ENCODE measurements around the gene CCDC192.
"Not testable (repeated sequence)": the region's sequence is repeated elsewhere in the genome, so short reads cannot be mapped to it uniquely, and the experiment has no call there.

Gene CCDC192, protein sequence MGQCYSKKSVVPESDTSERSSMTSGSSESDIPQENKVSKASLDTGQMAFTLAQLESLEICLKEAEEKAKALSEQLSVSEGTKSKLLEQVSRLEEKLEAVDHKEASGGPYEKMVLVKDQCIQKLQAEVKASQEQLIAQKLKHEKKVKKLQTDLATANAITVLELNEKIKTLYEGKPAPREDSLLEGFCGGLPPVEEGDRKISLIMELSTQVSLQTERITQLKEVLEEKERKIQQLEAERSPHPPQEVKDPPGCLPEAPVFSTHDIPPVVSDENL

DNA sequence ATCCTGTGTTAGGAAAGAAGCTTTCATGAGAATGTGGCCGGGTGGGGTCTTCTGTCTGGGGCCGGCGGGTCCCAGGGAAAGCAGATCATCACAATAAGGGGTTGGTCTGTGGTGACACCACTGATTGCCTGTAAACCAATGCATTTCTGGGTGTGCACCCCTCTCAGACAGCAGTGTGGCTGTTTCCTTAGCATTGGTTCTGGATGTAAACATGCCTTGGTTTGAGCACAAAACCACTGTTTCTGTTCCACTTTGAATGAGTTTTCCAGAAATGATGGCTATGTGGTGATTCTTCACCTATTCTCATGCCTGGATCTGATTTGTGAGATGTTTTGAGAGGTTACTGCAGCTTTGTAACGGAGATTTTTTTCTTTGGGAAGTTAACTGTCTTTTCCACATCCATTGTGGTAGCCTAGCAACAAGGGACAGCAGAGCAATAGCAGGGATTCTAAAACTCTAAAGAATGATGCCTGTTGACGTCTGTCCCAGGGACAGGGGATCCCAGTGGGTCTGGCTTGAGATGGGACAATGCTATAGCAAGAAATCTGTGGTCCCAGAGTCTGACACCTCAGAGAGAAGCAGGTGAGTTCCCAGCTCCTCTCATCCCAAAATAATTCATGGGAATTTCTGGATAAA, at the start of gene CCDC192:
Gene CCDC192, plus strand, starts transcription at position 466 of the 636 bp plus-strand sequence. Its CDS starts 55 bp downstream, at position 521.
- no peak within 1 kb of the TSS for H3K4me3 ChIP-seq (ENCODE audit: low read length)
- no peaks in the 10 kb centered on the region for H3K27me3 ChIP-seq (replicated peaks; ENCODE audit: control insufficient read depth, insufficient read depth, low read length)
- no peak for DNase-seq (ENCODE audit: low read depth)
- H3K9me3 ChIP-seq (ENCODE audit: control insufficient read depth, low read length) = no peaks in the 10 kb centered on the region
- no peak within 1 kb of the TSS for H3K9ac ChIP-seq (ENCODE audit: low read length)
- H3K36me3 ChIP-seq (ENCODE audit: control insufficient read depth, insufficient read depth, low read length, severe bottlenecking) = no peaks in the 10 kb centered on the region
- peaks cover 40% of the 10 kb centered on the region for H3K4me1 ChIP-seq (ENCODE audit: control insufficient read depth, insufficient read depth, low read length)

DNA sequence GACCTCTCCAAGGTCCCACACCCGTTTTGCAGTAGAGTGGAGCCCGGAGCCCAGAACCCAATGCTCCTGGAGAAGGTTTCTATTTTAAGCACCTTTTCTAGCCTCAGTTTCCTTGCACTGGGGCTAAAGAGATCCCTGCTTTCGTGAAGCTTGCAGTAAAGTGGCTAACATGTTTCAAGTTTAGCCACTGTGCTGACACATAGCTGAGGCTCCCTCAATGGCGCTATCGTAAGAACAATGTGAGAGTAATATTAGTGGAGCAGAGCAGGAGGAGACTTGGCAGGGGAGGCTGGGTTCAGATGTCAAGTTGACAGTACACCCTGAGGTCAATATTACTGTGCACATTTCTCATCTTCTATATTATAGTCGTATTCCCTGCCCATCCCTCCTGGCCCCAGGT, 46.4 kb upstream of the CCDC192 start:
- H3K36me3 ChIP-seq (ENCODE audit: control insufficient read depth, insufficient read depth, low read length, severe bottlenecking) = no peaks in the 10 kb centered on the region
- H3K4me1 ChIP-seq (ENCODE audit: control insufficient read depth, insufficient read depth, low read length) = no peaks in the 10 kb centered on the region
- no peak overlapping the region for H3K9ac ChIP-seq (ENCODE audit: low read length)
- H3K9me3 ChIP-seq (ENCODE audit: control insufficient read depth, low read length) = no peaks in the 10 kb centered on the region
- H3K27me3 ChIP-seq (replicated peaks; ENCODE audit: control insufficient read depth, insufficient read depth, low read length) = peaks cover 2% of the 10 kb centered on the region
- no peak overlapping the region for H3K4me3 ChIP-seq (ENCODE audit: low read length)
- no peak for DNase-seq (ENCODE audit: low read depth)

DNA sequence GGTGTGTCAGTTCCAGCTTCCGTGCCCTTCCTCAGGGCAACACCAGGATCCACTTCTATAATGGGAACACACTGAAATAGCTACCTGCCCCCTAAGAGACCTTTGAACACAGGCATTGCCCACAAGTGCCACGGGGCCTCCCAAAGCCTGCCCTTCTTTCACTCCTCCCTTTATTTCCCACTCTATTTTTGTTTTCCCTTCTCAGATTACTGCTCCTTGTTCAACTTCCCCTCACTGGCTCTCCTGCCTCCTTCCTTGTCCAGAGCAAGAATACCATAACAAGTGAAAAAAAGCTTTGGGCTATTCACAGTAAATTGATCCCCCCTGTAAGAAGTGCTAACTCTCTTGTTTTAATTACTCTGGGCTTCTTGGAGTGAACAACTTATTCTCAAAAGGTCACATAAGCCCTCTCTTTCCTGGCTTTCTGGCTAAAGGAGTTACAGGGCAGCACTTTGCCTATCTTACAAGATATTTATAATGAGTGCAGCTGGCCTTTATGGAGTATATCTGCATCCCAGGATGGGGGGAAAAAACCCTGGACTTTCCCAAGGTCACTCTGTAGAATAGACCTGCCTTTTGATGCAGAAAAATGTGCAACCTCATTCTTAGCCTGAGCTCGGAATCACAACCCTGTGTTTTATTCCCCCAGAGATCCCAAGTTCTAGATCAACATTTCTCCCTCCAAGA, 43.0 kb upstream of the CCDC192 start:
- peak; percentile 41 for DNase-seq (ENCODE audit: low read depth)
- Histone ChIP-seq H3K9me3 (ENCODE audit: control insufficient read depth, low read length) (no peaks in the 10 kb centered on the region), H3K27me3 (replicated peaks; ENCODE audit: control insufficient read depth, insufficient read depth, low read length) (no peaks in the 10 kb centered on the region), H3K4me3 (ENCODE audit: low read length) (no peak overlapping the region), H3K9ac (ENCODE audit: low read length) (no peak overlapping the region), H3K36me3 (ENCODE audit: control insufficient read depth, insufficient read depth, low read length, severe bottlenecking) (no peaks in the 10 kb centered on the region), H3K4me1 (ENCODE audit: control insufficient read depth, insufficient read depth, low read length) (peaks cover 7% of the 10 kb centered on the region)

DNA sequence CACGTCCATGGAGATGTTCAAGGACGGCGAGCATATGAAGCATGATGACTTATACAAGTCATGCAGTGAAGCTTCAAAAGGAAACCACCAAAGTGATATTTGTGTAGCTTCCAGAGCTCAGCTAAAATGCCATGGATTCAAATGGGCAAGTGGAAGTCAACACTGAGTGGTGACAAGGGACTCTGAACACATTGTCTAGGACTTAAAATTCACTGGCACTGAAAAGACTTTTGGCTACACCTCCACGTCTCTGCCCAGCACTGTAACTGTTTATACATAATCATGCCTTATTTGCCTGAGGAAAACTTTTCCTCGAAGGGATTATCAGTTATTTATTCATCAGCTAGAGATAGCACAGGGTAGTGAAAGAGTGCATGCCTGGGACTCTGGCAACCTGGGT, 39.1 kb upstream of the CCDC192 start:
- no peaks in the 10 kb centered on the region for H3K36me3 ChIP-seq (ENCODE audit: control insufficient read depth, insufficient read depth, low read length, severe bottlenecking)
- H3K27me3 ChIP-seq (replicated peaks; ENCODE audit: control insufficient read depth, insufficient read depth, low read length) = no peaks in the 10 kb centered on the region
- DNase-seq (ENCODE audit: low read depth) = no peak
- no peaks in the 10 kb centered on the region for H3K9me3 ChIP-seq (ENCODE audit: control insufficient read depth, low read length)
- H3K4me1 ChIP-seq (ENCODE audit: control insufficient read depth, insufficient read depth, low read length) = peaks cover 22% of the 10 kb centered on the region
- H3K9ac ChIP-seq (ENCODE audit: low read length) = no peak overlapping the region
- no peak overlapping the region for H3K4me3 ChIP-seq (ENCODE audit: low read length)

DNA sequence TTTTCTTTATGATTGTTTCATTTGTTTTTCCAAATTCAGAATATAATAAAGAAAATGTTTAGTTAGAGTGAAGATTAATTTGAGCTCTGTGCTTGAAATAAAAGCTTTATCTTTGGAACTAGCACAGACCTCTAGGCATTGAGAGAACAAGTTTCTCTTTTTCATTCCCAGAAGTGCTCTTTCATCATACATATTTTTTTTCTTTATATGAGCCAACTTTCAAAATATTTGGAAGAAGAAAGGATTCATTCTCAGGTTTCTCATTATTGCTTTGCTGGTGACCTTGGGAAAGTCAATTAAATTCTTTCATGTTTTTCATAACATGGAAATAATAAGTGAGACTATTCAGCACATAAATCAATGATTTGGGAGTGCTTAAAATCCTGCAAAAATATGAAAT, 37.5 kb upstream of the CCDC192 start:
- no peaks in the 10 kb centered on the region for H3K9me3 ChIP-seq (ENCODE audit: control insufficient read depth, low read length)
- peaks cover 22% of the 10 kb centered on the region for H3K4me1 ChIP-seq (ENCODE audit: control insufficient read depth, insufficient read depth, low read length)
- H3K27me3 ChIP-seq (replicated peaks; ENCODE audit: control insufficient read depth, insufficient read depth, low read length) = no peaks in the 10 kb centered on the region
- H3K4me3 ChIP-seq (ENCODE audit: low read length) = peak overlapping the region; percentile 31
- H3K9ac ChIP-seq (ENCODE audit: low read length) = peak overlapping the region; percentile 57
- peak; percentile 80 for DNase-seq (ENCODE audit: low read depth)
- no peaks in the 10 kb centered on the region for H3K36me3 ChIP-seq (ENCODE audit: control insufficient read depth, insufficient read depth, low read length, severe bottlenecking)

DNA sequence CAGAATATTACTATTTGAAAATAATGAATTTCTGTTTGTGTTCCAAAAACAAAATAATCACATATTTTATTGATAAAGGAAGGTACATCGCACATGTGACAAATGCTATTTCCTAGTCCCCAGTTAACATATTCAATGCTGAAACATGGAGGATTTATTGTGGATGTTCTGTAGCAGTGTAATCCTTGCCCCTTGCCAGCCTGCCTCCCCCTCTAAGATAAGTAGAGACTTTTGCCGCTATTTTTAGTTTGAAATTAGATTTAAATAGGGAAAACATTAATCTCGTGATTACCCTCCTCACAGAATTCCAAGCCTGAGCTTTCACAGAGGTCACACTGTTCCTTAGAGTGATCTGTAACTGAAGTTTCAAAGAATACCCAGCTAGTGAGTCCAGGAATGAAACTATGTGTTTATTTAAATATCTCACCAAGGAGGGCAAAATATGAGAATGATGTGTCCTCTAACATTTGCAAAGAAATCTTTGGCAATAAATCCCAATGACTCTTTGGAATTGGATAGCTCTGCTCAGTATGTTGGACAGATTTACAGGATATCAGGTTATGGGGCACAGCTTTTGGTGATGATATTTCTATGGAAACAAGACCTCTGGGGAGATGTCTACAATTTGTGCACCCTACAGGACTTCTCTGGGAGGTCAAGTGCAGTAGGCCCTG, 37.0 kb upstream of the CCDC192 start:
- Histone ChIP-seq H3K9me3 (ENCODE audit: control insufficient read depth, low read length) (no peaks in the 10 kb centered on the region), H3K36me3 (ENCODE audit: control insufficient read depth, insufficient read depth, low read length, severe bottlenecking) (no peaks in the 10 kb centered on the region), H3K4me1 (ENCODE audit: control insufficient read depth, insufficient read depth, low read length) (peaks cover 22% of the 10 kb centered on the region), H3K9ac (ENCODE audit: low read length) (peak overlapping the region; percentile 57), H3K27me3 (replicated peaks; ENCODE audit: control insufficient read depth, insufficient read depth, low read length) (no peaks in the 10 kb centered on the region), H3K4me3 (ENCODE audit: low read length) (peak overlapping the region; percentile 31)
- peak; percentile 65 for DNase-seq (ENCODE audit: low read depth)

DNA sequence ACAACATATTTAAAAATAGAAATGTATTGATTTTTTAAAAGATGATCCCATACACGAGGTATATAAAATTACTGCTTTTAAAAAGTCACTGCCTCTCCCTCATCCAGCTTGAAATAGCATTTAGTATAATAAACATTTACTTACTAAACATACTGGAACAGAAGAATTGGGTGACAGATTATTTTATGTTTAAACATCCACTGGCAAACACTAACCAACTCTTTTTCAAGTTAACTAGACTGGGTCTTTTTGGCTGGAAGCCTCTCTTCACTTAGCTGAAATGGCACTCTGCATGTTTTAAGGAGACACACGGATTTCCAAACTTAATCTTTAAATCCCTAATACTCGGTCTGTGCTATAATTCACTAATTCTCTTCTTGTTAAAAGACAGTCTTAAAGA, 35.3 kb upstream of the CCDC192 start:
- H3K4me3 ChIP-seq (ENCODE audit: low read length) = no peak overlapping the region

DNA sequence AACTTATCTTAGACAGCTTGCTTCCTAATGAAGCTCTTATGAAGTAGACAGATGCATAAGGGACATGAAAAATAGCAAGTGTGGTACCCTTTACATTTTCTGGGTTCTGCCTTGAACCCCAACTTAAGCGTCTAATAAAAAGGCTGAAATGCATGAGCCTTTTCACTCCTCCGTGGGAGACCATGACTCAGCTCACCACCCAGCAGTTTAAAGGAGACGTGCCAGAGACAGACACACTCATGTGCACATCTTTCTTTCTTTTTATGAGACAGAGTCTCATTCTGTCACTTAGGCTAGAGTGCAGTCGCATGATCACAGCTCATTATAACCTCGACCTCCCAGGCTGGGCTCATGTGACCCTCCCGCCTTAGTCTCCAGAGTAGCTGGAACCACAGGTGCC, 32.0 kb upstream of the CCDC192 start:
- Histone ChIP-seq H3K4me3 (ENCODE audit: low read length) (no peak overlapping the region), H3K4me1 (ENCODE audit: control insufficient read depth, insufficient read depth, low read length) (peaks cover 11% of the 10 kb centered on the region), H3K9me3 (ENCODE audit: control insufficient read depth, low read length) (peaks cover 4% of the 10 kb centered on the region), H3K9ac (ENCODE audit: low read length) (no peak overlapping the region), H3K36me3 (ENCODE audit: control insufficient read depth, insufficient read depth, low read length, severe bottlenecking) (no peaks in the 10 kb centered on the region), H3K27me3 (replicated peaks; ENCODE audit: control insufficient read depth, insufficient read depth, low read length) (no peaks in the 10 kb centered on the region)
- no peak for DNase-seq (ENCODE audit: low read depth)

More for the DNA sequence above, 35.3 kb upstream of the CCDC192 start:
- Histone ChIP-seq H3K9ac (ENCODE audit: low read length) (no peak overlapping the region), H3K9me3 (ENCODE audit: control insufficient read depth, low read length) (no peaks in the 10 kb centered on the region), H3K27me3 (replicated peaks; ENCODE audit: control insufficient read depth, insufficient read depth, low read length) (no peaks in the 10 kb centered on the region), H3K36me3 (ENCODE audit: control insufficient read depth, insufficient read depth, low read length, severe bottlenecking) (no peaks in the 10 kb centered on the region), H3K4me1 (ENCODE audit: control insufficient read depth, insufficient read depth, low read length) (peaks cover 19% of the 10 kb centered on the region)
- no peak for DNase-seq (ENCODE audit: low read depth)

DNA sequence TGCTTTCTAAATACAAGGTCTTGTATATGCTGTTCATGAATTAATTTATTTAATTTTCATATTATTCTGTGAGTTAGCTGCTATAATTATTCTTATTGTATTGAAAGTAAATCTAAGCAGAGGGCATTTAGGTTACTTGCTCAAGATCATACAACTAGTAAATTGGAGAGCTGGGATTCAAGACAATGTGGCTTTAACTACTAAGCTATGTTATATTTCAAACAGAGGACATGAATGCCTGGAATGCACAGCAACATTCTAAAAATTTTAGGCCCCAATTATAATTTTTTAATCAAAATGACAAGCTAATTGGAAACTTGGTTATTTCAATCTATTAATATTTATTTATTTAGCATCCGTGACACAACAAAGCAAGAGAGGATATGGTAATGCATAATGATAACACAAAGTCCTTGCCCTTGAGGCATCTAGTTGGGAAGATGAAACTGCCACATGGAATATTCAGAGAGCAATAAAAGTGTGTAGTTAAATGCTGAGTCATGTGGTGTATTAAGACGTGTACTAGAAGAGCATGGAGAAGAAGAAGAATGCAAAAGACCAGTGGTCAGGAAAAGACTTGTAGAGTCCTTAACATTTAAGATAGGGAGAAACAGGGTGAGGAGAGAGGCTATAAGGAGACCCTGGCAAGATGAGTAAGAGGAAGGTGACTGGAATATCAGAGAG, 29.9 kb upstream of the CCDC192 start:
- DNase-seq (ENCODE audit: low read depth) = peak; percentile 49
- Histone ChIP-seq H3K9ac (ENCODE audit: low read length) (no peak overlapping the region), H3K36me3 (ENCODE audit: control insufficient read depth, insufficient read depth, low read length, severe bottlenecking) (no peaks in the 10 kb centered on the region), H3K27me3 (replicated peaks; ENCODE audit: control insufficient read depth, insufficient read depth, low read length) (no peaks in the 10 kb centered on the region), H3K4me3 (ENCODE audit: low read length) (no peak overlapping the region), H3K4me1 (ENCODE audit: control insufficient read depth, insufficient read depth, low read length) (peaks cover 5% of the 10 kb centered on the region), H3K9me3 (ENCODE audit: control insufficient read depth, low read length) (peaks cover 4% of the 10 kb centered on the region)

DNA sequence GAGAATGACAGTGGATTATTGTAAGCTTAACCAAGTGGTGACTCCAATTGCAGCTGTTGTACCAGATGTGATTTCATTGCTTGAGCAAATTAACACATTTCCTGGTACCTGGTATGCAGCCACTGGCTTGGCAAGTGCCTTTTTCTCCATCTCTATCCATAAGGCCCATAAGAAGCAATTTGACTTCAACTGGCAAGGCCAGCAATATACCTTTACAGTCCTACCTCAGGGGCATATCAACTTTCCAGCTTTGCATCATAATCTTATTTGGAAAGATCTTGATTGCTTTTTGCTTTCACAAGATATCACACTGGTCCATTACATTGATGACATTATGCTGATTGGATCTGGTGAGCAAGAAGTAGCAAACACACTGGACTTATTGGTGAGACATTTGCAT, 26.2 kb upstream of the CCDC192 start:
- DNase-seq (ENCODE audit: low read depth); H3K27me3 ChIP-seq (replicated peaks; ENCODE audit: control insufficient read depth, insufficient read depth, low read length); H3K9ac ChIP-seq (ENCODE audit: low read length); H3K4me3 ChIP-seq (ENCODE audit: low read length); H3K4me1 ChIP-seq (ENCODE audit: control insufficient read depth, insufficient read depth, low read length); H3K36me3 ChIP-seq (ENCODE audit: control insufficient read depth, insufficient read depth, low read length, severe bottlenecking); H3K9me3 ChIP-seq (ENCODE audit: control insufficient read depth, low read length): not testable (repeated sequence)

Measured in adipocyte (in vitro differentiated cells).